HG02642 (cell line): Measurements from ENCODE around the gene TMEM207.
"Not testable (repeated sequence)": the region's sequence is repeated elsewhere in the genome, so short reads cannot be mapped to it uniquely, and the experiment has no call there.

Source experiments
- ATAC-seq: cut with Tn5 transposase; IDR thresholded peaks from one replicate; pipeline ENCODE4 v1.9.1; 2021; ENCODE audit warnings: mild to moderate bottlenecking; ENCODE audit not compliant: unreplicated experiment, poor library complexity

The TMEM207 gene

DNA sequence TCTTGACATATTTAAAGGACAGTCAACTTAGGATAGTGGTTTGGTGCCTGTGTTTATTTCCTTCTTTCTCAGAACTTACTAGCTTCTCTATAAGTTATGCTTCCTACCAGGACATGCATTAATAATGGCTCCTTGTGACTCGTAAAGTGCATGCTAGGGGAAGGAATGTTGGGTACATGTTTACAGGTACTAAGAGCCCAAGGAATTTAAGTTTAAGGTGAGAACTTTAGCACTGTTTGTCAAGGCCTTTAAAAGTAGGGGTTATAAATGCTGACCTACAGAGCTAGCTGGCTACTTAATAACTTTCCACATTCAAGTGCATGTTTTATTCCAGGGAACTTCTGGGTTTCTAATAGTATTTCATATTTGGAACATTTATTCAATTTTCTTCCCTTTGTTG, at the start of gene TMEM207:
TSS of gene TMEM207 (minus strand) at position 101 of the 400 bp plus-strand sequence. CDS start at position 9, 92 bp downstream.
- no peak for ATAC-seq

- no peak for ATAC-seq
These were observed 49.4 kb upstream of the TMEM207 start for GRCh38 chr3:190499122-190499521.

DNA sequence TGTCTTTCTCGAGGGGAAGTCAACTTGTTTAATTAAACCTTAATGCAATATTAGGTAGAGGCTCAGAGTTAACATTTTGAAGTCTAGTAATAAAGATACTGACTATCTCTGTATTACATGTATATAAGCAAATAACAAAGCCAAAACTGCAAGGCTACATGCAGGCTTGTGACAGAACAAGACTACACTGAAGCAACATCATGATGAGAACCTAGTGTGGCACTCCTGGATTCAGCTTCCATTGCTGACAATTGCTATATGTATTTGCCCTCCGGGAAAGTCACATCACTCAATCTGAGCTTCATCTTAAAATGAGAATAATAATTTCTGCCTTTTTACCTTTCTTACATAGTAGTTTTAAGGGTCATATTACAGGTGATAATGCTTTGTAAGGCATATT, 48.6 kb upstream of the TMEM207 start:
- no peak for ATAC-seq

- ATAC-seq = no peak
These were observed 48.1 kb upstream of the TMEM207 start for GRCh38 chr3:190497811-190498210.

DNA sequence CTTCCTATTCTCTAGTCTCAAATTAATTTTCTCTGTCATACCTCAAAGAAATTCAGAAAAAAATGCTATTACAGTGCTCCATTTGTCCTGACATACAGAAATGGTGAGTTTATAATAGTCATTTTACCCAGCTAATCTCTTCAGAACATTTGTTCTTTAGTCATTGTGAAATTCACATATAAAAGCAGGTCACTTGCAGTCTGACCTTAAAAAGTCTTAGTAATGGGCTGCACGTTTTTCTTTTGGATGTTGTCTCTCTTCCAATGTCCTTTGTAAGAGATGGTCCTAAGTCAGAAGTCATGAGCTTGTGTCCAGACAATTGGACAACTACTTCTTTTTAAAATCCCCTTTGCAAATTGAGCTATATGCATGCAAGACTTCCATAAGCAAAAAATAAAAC, 47.2 kb upstream of the TMEM207 start:
- no peak for ATAC-seq

DNA sequence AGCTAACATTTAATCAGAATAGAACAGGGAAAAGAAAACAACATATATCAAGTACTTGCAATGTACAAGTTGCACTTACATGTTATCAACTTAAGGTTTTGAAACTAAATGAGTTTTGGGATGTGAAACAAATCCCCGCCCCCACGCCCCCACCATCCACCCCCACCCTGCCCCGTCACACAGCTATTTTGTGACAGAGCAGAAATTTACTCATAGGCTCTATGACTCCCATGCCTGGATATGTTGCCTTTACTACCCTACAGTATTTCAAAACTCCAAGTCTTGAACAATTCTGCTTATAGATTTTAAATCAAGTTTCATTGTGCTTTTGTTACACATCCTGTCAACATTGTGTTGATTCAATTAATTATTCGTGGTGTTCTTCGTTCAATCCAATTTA, 46.1 kb upstream of the TMEM207 start:
- no peak for ATAC-seq

- no peak for ATAC-seq
These were observed 45.7 kb upstream of the TMEM207 start for GRCh38 chr3:190495354-190495753.

- ATAC-seq = no peak
These were observed 45.2 kb upstream of the TMEM207 start for GRCh38 chr3:190494907-190495306.

GRCh38 chr3:190492966-190493365, 43.3 kb upstream of the TMEM207 start:
- ATAC-seq = no peak

- no peak for ATAC-seq
These were observed 42.4 kb upstream of the TMEM207 start for GRCh38 chr3:190492129-190492528.

DNA sequence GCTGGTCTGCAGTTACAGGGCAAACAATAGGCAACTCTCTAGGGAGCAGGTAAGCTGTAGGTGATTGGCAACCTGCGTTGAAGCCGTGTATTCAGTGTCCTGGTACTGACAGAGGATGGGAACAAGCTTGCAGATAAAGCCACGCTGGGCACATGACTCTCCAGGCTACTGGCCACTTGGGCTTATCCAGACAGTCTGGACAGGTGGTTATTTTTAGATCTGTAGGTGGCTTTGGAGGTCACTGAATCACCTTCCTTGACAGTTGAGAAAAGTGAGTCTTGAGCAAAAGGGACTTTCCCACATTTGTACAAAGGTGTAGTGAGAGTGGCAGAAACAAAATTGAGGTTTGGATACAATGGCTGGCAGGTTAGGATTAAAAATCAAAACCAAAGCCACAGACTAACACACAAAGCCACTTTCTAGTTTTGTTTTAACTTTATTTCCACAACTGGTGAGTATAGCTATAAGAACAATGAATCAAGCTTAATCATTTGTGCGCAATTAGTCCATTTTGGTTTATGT, 41.9 kb upstream of the TMEM207 start:
- ATAC-seq = no peak

DNA sequence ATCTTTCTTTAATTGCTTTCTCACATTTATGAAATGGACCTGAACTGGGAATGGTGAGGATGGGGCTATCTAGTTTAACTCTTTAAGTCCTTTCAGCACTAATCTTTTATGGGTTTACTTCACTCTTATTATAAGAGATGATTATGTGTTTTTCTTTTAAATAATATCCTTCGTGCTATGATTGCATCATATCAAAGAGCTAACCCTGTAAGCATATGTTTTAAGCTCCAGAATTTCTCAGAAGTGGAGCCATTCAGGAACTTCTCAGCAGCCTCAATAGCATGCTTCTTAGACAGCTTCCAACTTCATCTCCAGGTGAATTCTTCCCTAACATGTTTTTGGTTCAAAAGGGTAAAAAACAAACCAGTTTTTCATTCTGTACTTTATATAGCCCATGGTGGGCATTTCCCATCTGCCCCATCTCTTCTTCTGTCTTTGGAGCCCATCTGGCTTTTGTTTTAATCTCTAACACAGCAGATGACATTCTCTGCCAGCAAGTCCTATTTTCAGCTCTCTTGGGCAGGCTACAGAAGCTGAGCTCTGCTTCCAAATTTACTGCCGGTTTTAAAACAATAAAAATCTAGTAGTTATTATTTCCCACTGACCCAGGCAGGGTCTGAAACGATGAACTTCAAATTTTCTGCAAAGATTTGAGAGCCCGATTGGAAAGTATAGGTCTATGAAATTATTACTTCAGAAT, 37.4 kb upstream of the TMEM207 start:
- ATAC-seq = no peak

DNA sequence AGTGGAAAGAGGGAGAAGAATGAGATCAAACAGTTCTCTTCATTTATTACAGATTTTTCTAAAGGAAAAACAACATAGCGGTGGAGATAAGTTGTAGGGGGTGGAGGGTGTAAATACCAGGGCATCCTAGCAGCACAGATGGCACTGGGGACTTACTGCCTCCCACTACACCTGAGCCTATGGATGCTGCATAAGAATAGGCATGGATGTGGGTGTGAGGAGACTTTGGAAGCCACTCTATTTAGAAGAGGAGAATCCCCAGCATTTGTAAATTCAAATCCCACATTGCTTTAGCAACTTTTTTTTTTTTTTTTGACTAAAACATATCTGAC, 36.8 kb upstream of the TMEM207 start:
- ATAC-seq = no peak

GRCh38 chr3:190485830-190486532, 36.3 kb upstream of the TMEM207 start:
- ATAC-seq = no peak

- ATAC-seq = no peak
These were observed 32.1 kb upstream of the TMEM207 start for GRCh38 chr3:190481779-190482178.

GRCh38 chr3:190473261-190473660, 23.6 kb upstream of the TMEM207 start:
- not testable (repeated sequence) for ATAC-seq

DNA sequence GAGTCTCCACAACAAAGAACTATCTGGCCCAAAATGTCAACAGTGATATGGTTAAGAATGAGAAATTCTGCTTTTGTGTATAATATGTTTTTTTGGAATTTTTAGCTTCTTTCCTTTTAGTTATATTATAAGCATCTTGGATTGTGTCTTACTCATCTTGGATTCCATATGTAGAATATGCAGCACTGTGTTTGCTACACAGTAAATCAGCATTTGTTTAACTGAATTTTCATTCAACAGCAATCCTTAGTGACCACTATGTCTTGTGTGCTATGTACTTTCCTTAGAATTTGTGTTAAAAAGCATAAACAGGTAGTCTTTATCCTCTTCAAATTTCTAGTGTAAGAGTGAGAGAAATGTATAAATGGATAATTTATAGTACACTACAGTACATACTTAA, 18.2 kb upstream of the TMEM207 start:
- ATAC-seq = no peak

GRCh38 chr3:190458040-190458439, 8.3 kb upstream of the TMEM207 start:
- no peak for ATAC-seq

GRCh38 chr3:190456770-190457169, 7.1 kb upstream of the TMEM207 start:
- no peak for ATAC-seq

- ATAC-seq = no peak
These were observed 6.1 kb upstream of the TMEM207 start for GRCh38 chr3:190455828-190456227.

GRCh38 chr3:190448256-190448655, 1.4 kb downstream of the TMEM207 start:
- ATAC-seq = no peak
